ENCODE data around the gene ANKLE2.
"Not testable (repeated sequence)": the region's sequence is repeated elsewhere in the genome, so short reads cannot be mapped to it uniquely, and the experiment has no call there.

Gene ANKLE2

DNA sequence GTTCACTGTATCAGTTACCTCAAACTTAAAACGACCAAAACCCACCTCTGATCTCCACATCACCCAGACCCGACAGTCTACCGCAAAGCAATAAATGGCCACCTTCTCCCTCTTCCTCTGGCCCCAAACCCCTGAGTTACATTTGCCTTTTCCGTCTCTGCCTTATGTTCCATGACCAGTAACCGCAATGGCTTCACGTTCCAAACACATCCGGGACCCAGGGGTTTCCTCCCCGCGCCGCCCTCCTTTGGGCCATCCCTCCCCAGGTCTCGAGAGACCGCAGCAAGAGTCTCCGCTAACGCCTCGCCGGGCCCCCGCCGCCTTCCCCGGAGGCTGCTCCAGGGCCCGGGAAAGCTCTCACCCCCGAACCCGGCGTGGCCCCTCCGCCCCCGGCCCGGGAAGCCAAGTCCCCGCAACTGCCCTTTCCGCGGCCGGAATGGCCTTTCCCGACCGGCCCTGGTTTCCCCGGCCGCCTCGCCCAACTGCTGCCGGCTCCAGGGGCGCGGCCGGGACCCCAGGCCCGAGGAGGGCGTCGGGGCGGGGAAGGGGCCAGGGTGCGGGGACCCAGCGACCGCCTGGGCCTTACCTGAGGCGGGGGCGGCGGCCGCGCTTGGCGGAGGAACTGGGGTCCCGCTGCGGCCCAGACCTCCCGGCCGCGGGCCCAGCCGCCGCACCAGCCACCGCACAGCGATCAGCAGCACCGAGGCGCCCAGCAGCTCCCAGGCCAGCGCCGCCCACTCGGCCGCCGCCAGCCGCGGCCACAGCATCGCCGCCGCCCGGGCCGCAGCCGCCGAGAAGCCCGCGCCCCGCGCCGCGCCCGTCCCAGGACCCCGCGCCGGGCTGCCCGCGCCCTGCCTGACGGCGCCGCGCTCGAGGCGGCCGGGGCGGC, at the start of gene ANKLE2:
Gene ANKLE2 (minus strand): TSS at position 801 of the 889 bp plus-strand sequence. CDS start 34 bp downstream, at position 767.
- Mint-ChIP-seq H3K27ac (peak within 1 kb of the TSS; percentile 99), H3K36me3 (peaks cover 10% of the 10 kb centered on the region), H3K4me3 (peak within 1 kb of the TSS; percentile 98), H3K4me1 (peaks cover 26% of the 10 kb centered on the region), H3K9me3 (no peaks in the 10 kb centered on the region), H3K27me3 (no peaks in the 10 kb centered on the region)

DNA sequence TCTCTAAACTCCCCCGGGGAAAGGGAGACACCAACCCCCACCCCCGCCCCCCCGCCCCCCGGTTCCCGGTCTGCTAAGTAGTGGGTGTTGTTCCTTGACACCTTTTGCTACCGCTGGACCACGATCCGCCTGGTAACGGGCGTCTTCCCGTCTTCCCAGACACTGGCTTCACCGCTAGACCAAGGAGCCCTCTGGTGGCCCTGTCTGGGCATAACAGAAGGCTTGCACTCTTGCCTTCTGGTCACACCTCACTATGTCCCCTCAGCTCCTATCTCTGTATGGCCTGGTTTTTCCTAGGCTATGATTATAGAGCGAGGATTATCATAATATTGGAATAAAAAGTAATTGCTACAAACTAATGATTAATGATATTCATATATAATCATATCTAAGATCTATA, 47.8 kb upstream of the ANKLE2 start:
- H3K4me3 Mint-ChIP-seq, H3K27ac Mint-ChIP-seq, H3K9me3 Mint-ChIP-seq, H3K27me3 Mint-ChIP-seq: not testable (repeated sequence)
- H3K36me3 Mint-ChIP-seq = peaks cover 13% of the 10 kb centered on the region
- H3K4me1 Mint-ChIP-seq = peaks cover 12% of the 10 kb centered on the region

DNA sequence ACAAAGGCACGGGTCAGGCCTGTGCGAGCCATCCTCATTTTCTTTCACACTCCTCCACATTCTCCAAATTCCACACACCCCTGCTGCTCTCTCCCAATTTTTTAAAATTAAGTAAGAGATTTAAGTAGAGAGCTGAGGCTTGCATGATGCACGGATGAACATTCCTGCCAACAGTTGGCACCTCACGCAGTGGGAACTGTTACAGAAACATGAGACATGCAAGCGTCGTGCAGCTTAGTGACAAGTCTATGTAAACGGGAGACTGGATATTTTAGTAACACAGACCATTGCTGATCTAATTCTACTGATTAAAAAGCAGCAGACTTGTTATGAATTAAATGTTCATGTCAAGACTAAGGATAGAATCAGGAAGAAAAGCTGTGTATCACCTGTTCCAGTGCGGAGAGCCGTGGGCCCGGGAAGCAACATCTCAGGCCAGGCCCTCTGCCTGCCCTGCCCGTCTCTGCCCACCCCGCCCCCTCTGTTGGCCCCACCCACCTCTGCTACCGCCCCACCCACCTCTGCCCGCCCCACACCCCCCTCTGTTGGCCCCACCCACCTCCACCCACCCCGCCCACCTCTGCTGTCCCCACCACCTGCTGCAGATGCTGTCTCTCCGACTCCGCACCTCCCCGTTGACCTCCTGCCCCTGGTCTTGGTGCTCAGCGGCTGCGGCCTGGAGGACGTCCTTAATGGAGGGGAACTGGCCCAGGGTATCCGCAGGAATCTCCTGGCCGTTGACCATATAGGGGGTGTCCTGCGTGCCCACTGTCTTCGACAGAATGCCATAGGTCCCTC, 45.9 kb upstream of the ANKLE2 start:
- H3K27ac Mint-ChIP-seq = peak overlapping the region; percentile 7
- no peaks in the 10 kb centered on the region for H3K27me3 Mint-ChIP-seq
- peaks cover 17% of the 10 kb centered on the region for H3K36me3 Mint-ChIP-seq
- no peaks in the 10 kb centered on the region for H3K9me3 Mint-ChIP-seq
- H3K4me3 Mint-ChIP-seq = no peak overlapping the region
- peaks cover 12% of the 10 kb centered on the region for H3K4me1 Mint-ChIP-seq

DNA sequence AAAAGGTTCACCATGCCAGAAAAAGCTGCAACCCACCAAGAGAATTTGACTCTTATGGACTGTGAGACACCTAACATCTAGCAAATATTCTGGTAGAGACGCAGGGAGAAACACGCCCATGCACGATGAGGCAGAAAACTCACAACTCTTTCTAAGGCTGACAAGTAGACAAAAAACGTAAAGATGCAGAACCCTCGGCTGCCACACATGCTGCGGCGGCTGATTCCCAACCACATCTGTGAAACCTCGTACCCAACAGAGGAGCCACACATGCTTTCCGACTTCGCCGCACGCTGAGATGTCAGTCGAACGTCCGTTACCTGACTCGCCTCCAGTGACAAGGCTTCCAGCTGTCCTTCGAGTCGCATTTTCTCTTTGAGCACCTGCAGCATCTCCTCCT, 45.2 kb upstream of the ANKLE2 start:
- Mint-ChIP-seq H3K27ac (peak overlapping the region; percentile 7), H3K36me3 (peaks cover 17% of the 10 kb centered on the region), H3K4me3 (peak overlapping the region; percentile 35), H3K4me1 (peaks cover 12% of the 10 kb centered on the region), H3K9me3 (no peaks in the 10 kb centered on the region), H3K27me3 (no peaks in the 10 kb centered on the region)

DNA sequence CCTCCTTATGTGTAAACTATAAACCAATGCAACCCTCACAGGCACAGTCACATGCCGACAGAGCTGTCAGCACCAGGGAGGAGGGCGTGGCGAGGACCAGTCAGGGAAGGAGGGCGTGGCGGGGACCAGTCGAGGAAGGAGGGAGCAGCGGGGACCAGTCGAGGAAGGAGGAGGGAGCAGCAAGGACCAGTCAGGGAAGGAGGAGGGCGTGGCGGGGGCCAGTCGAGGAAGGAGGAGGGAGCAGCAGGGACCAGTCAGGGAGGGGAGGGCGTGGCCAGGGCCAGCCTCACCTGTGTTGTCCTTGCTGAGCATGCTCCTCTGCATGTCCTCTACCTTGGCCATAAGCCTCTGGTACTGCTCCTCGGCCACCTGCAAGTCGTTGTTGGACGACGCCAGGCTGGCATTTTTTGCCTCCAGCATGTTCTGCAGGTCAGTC, 42.8 kb upstream of the ANKLE2 start:
- H3K4me3 Mint-ChIP-seq = no peak overlapping the region
- H3K36me3 Mint-ChIP-seq = peaks cover 14% of the 10 kb centered on the region

DNA sequence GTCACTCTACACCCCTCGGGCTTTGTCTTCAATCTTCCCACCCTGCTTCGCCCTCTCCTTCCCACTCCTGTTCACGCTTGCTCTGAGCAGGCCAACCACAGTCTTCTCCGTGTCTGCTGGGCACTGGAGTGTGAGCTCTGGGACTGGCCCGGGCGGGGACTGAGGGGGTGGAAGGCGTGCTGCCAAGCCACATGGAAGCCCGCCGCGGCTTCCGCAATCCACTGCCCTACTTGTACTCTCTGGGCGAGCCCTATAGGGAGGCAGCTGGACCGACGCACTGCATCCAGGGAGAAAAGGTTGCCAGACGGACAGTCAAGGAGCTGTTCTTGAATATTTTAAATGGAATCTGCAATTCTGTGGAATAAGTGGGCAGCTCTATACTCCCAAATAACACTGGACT, 42.3 kb upstream of the ANKLE2 start:
- Mint-ChIP-seq H3K4me3 (no peak overlapping the region), H3K36me3 (peaks cover 14% of the 10 kb centered on the region), H3K27ac (no peak overlapping the region), H3K4me1 (peaks cover 12% of the 10 kb centered on the region), H3K27me3 (no peaks in the 10 kb centered on the region), H3K9me3 (no peaks in the 10 kb centered on the region)

More for the DNA sequence above, 42.8 kb upstream of the ANKLE2 start:
- peaks cover 12% of the 10 kb centered on the region for H3K4me1 Mint-ChIP-seq
- H3K27me3 Mint-ChIP-seq = no peaks in the 10 kb centered on the region
- no peaks in the 10 kb centered on the region for H3K9me3 Mint-ChIP-seq
- no peak overlapping the region for H3K27ac Mint-ChIP-seq

DNA sequence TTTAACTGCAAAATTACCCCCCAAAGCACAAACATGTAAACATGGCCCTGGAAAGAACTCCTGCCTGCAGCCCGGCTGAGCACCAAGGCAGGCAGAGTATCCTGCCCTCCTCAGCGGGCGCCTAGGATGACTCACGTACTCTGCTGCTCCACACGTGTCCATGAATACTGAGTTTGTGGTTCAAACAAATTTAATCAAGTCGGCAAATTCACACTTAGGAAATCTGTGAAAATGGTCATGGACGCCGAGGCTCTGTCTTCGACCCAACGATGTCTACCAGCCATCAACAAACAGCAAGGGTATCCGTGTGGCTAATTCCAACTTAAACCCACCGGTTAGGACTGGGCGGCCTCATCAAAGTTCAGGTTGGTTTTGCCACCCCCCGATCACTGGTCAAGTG, 41.5 kb upstream of the ANKLE2 start:
- H3K4me1 Mint-ChIP-seq = peaks cover 12% of the 10 kb centered on the region
- no peaks in the 10 kb centered on the region for H3K27me3 Mint-ChIP-seq
- no peaks in the 10 kb centered on the region for H3K9me3 Mint-ChIP-seq
- H3K27ac Mint-ChIP-seq = peak overlapping the region; percentile 35
- H3K36me3 Mint-ChIP-seq = peaks cover 15% of the 10 kb centered on the region
- no peak overlapping the region for H3K4me3 Mint-ChIP-seq

DNA sequence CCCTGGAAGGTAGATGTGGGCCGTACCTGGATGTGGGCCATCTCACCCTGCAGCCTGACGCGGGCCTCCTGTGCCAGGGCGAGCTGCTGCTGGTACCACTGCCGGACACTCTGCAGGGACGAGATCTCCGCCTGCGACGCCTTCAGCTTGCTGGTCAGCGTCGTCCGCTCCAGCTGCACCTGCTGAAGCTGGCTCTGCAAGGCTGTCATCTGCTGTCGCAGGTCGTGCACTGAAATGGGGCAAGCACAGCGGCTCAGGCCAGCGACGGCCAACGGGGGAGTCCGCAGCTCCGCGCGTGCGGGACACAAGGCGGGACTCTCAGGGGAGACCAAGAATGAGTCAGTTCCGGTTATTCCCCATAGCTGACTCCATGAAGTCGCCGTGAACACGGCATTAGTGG, 40.1 kb upstream of the ANKLE2 start:
- peaks cover 13% of the 10 kb centered on the region for H3K36me3 Mint-ChIP-seq
- no peak overlapping the region for H3K27ac Mint-ChIP-seq
- H3K4me1 Mint-ChIP-seq = peaks cover 5% of the 10 kb centered on the region
- no peak overlapping the region for H3K4me3 Mint-ChIP-seq
- no peaks in the 10 kb centered on the region for H3K27me3 Mint-ChIP-seq
- H3K9me3 Mint-ChIP-seq = no peaks in the 10 kb centered on the region

DNA sequence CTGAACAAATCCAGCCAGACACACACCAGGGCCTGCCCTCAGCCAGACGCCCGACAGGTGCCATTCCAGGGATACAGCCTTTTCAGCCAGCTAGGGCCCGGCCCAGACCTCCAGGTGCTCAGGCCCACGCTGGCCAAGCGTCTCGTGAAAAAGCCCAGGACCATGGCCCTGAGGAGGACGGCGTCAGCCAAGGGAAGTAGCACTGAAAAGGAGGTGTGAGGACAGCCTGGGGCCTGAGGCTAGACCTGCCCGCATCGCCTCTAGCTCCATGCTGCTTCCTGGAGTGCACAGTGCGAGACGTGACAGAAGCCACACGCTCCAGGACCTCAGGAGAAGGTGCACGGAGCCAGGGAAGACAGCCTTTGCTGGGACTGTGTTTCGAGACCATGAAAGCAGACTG, 37.2 kb upstream of the ANKLE2 start:
- no peaks in the 10 kb centered on the region for H3K9me3 Mint-ChIP-seq
- H3K36me3 Mint-ChIP-seq = peaks cover 11% of the 10 kb centered on the region
- no peak overlapping the region for H3K4me3 Mint-ChIP-seq
- no peaks in the 10 kb centered on the region for H3K27me3 Mint-ChIP-seq
- no peak overlapping the region for H3K27ac Mint-ChIP-seq
- no peaks in the 10 kb centered on the region for H3K4me1 Mint-ChIP-seq

DNA sequence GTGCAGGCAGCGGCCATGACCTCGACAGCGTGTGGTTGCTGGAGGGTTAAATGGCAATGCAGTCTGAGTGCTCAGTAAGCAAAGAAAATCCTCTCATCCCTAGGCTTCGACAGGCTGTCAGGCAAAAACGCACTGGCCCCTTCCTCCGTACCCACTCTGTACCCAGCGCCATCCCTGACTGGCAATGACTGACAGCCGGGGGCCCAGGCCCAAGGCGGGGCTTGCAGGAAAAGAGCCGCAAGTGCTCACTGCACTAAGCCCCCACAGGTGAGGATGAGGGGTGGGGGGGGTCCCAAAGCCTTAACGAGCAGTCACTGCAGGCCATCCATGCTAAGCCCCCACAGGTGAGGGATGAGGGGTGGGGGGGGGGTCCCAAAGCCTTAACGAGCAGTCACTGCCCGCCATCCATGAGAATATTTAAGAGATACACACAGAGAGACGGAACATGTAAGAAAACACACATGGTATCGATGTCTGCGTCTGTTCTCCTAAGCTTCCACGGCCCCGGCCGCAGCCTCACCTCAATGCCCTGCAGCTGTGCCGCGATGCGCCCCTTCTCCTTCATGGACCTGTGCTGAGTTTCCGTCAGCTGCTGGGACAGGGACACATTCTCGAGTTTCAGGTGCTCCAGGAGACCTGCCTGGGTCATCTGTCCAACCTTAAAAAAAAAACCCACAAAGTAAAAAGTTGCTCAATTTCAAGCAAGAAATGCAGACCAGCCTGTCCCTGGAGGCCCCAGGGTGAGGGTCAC, 36.4 kb upstream of the ANKLE2 start:
- Mint-ChIP-seq H3K27ac (no peak overlapping the region), H3K4me3 (no peak overlapping the region)

DNA sequence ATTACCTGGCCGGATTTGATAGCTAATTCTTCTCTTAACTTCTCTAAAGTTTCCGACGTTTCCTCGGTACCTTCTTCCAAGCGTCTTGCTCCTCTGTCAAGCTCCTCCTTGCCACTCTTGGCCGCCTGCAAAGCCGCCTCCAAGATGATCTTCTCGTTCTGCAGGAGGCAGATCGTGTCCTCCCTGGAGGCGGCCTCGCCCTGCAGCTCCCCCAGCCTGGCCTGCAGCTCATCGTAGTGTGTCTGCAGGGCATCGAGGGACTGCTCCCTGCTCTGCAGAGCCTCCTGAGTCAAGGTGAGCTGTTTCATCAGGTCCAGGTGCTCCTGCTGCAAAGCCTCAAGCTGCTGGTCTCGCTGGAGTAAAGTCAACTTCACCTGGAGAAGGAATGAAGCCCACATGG, 34.2 kb upstream of the ANKLE2 start:
- H3K9me3 Mint-ChIP-seq = no peaks in the 10 kb centered on the region
- H3K27ac Mint-ChIP-seq = no peak overlapping the region
- no peaks in the 10 kb centered on the region for H3K4me1 Mint-ChIP-seq
- no peaks in the 10 kb centered on the region for H3K27me3 Mint-ChIP-seq
- no peak overlapping the region for H3K4me3 Mint-ChIP-seq
- peaks cover 6% of the 10 kb centered on the region for H3K36me3 Mint-ChIP-seq

More for the DNA sequence above, 36.4 kb upstream of the ANKLE2 start:
- no peaks in the 10 kb centered on the region for H3K9me3 Mint-ChIP-seq
- no peaks in the 10 kb centered on the region for H3K4me1 Mint-ChIP-seq
- H3K36me3 Mint-ChIP-seq = peaks cover 9% of the 10 kb centered on the region
- no peaks in the 10 kb centered on the region for H3K27me3 Mint-ChIP-seq

DNA sequence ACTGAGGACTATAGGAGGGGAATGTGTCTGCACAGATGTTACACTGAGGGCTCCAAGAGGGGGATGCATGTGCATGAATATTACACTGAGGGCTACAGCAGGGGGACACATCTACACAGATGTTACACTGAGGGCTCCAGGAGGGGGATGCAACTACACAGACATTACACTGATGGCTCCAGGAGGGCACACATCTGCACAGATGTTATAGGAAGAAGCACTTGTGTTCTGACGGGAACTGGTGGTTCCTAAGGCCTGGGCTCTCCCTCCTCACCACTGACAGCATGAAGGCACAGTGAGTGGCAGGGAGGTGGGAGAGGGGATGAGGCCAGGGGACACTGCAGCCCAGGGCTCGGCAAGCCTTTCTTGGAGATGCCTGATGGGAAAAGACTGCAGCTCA, 30.3 kb upstream of the ANKLE2 start:
- Mint-ChIP-seq H3K27ac (peak overlapping the region; percentile 55), H3K36me3 (peaks cover 12% of the 10 kb centered on the region)
- not testable (repeated sequence) for H3K9me3 Mint-ChIP-seq, H3K4me1 Mint-ChIP-seq, H3K27me3 Mint-ChIP-seq, H3K4me3 Mint-ChIP-seq

DNA sequence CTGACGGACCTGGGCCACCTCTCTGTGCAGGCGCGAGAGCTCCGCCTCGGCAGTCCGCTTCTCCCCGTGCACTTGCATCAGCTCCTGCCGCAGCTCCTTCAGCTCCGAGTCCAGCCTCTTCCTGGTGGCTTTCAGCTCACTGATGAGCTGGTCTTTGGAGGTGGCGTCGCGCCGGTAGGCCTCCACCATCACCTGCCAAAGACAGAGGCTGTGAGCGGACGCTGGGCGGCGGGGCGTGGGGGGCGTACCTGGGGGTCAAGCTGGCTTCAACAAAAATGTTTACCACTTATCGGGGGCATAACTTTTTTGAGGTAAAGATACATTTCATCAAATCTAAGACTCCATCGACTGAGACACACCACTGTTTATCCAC, 27.5 kb upstream of the ANKLE2 start:
- Mint-ChIP-seq H3K36me3 (peaks cover 21% of the 10 kb centered on the region), H3K4me3 (no peak overlapping the region), H3K27ac (no peak overlapping the region), H3K9me3 (no peaks in the 10 kb centered on the region), H3K4me1 (no peaks in the 10 kb centered on the region), H3K27me3 (no peaks in the 10 kb centered on the region)

DNA sequence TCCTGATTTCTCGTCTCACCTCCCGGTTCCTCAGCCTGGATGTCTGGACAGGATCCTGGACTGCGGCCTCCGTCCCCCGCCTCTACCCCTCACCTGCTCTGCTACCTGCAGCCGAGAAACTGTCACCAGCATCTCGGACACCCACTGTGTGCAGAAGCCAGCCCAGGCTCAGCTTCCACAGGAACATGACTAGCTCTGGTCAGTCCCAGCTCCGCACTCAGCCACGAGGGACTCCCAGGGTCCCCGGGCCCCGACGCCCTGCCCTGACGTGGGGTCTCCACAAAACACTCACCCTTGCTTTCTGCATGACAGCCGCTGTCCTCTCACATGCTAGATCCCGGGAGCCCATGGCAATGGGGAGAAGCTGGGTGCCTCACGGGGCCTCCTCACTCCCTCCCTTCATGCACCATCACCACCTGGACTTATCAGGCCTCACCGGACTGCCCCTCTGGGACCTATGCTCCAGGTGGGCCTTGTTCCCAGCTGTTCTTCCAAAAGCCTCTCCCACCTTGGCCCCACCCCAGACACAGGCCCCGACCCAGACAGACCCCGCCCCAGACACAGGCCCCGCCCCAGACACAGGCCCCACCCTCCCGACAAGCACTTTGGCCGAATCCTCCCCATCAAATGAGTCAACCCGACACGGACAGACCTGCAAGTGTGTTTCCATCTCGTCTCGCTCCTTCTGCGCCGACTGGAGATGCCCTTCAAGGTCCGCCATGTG, 26.9 kb upstream of the ANKLE2 start:
- Mint-ChIP-seq H3K9me3 (no peaks in the 10 kb centered on the region), H3K27me3 (no peaks in the 10 kb centered on the region), H3K36me3 (peaks cover 21% of the 10 kb centered on the region), H3K4me3 (no peak overlapping the region), H3K27ac (peak overlapping the region; percentile 46), H3K4me1 (no peaks in the 10 kb centered on the region)

DNA sequence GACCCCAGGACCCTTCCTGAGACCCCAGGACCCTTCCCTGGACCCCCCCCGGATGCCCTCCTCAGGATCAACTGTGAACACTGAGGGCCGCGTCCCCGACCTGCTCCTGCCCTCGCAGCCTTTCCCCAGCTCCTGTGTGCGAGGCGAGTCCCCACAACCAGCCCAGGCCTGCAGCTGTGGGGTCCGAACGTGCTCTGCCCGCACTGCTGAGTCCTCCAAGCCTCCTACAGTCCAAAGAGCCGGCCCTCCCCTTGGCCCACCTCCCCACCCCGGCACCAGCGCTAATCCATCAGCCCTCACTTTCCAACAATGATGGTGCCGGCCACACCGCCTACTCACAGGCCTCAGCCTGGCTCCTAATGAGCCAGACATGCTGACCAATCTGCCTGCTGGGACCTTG, 26.2 kb upstream of the ANKLE2 start:
- H3K27me3 Mint-ChIP-seq = no peaks in the 10 kb centered on the region
- H3K27ac Mint-ChIP-seq = peak overlapping the region; percentile 76

More for the DNA sequence above, 26.2 kb upstream of the ANKLE2 start:
- H3K4me3 Mint-ChIP-seq = no peak overlapping the region
- no peaks in the 10 kb centered on the region for H3K4me1 Mint-ChIP-seq
- H3K36me3 Mint-ChIP-seq = peaks cover 21% of the 10 kb centered on the region
- no peaks in the 10 kb centered on the region for H3K9me3 Mint-ChIP-seq
